Transverse colon (tissue), 4 donors: ENCODE measurements around the gene DNAAF5. TPM values are rescaled to one million over a fixed set of nuclear protein-coding genes. Genes with fewer than 3 reads are reported as not detected.
A peak's percentile ranks its signal among the peaks of the same experiment; 100 is the strongest.

ENCODE experiments used
- DNase-seq: peaks from one replicate; pipeline ENCODE4 v3.0.0-alpha.2; 2019
- H3K27ac ChIP-seq, 4 donors: fragments of 200-600 bp; sonication (generic); 2 replicates each; pipeline ENCODE4 v1.5.1; 2016 to 2018; ENCODE audit warnings: inconsistent platforms in 4 of 4
- H3K27me3 ChIP-seq: fragments of 200-600 bp; sonication (generic); 2 replicates; pipeline ENCODE4 v1.5.1; 2017; ENCODE audit warnings: inconsistent platforms
- H3K36me3 ChIP-seq, 4 donors: fragments of 200-600 bp; sonication (generic); 2 replicates each; pipeline ENCODE4 v1.5.1; 2017 to 2019; ENCODE audit warnings: inconsistent platforms in 4 of 4
- H3K4me1 ChIP-seq, 4 donors: fragments of 200-600 bp; sonication (generic); 2 replicates each; pipeline ENCODE4 v1.5.1; 2017 to 2020; ENCODE audit warnings: inconsistent platforms in 4 of 4
- H3K4me3 ChIP-seq, 4 donors: fragments of 200-600 bp; sonication (generic); 1 replicate in 1 of 4; 2 replicates in 3 of 4; pipeline versions ENCODE4 v1.5.1 to v1.6.1; 2017 to 2019; ENCODE audit warnings: inconsistent platforms in 4 of 4
- H3K9me3 ChIP-seq, 2 donors: fragments of 200-600 bp; sonication (generic); 2 replicates each; pipeline ENCODE4 v1.5.1; 2017 to 2019; ENCODE audit warnings: inconsistent platforms in 2 of 2
- CTCF ChIP-seq, 5 experiments: fragments of 200-600 bp in 3 of 5; fragments of 450-650 bp in 2 of 5; sonication (generic) in 3 of 5; IDR thresholded peaks; 1 replicate in 2 of 5; 2 replicates in 3 of 5; pipeline ENCODE4 v1.5.1; 2016 to 2017; ENCODE audit warnings: antibody characterized with exemption in 5 of 5, inconsistent platforms in 3 of 5, mild to moderate bottlenecking in 2 of 5, moderate library complexity in 1 of 5
- EP300 ChIP-seq: sonication (generic); formaldehyde crosslinking; IDR thresholded peaks from one replicate; pipeline ENCODE4 v1.6.1; 2017; ENCODE audit warnings: antibody characterized with exemption, low read depth
- POLR2A ChIP-seq: fragments of 450-650 bp; IDR thresholded peaks from one replicate; pipeline ENCODE4 v1.6.1; 2016; ENCODE audit warnings: antibody characterized with exemption, mild to moderate bottlenecking, moderate library complexity
- POLR2AphosphoS5 ChIP-seq, 3 donors: sonication (generic); formaldehyde crosslinking; IDR thresholded peaks; one replicate each; pipeline ENCODE4 v1.6.1; 2016; ENCODE audit warnings: antibody characterized with exemption in 3 of 3
- WGBS, 2 donors: methylation state at CpG; one replicate each; pipeline ENCODE4 v1.1.5; 2018; ENCODE audit warnings: low coverage in 1 of 2; 5-methylcytosine and 5-hydroxymethylcytosine counted together
- in situ Hi-C, 4 donors: fragments of 200-750 bp; cut with MboI; loops; one replicate each; pipeline versions ENCODE4 v1.15.0 to v1.15.1; 2017; ENCODE audit warnings: low sequenced_read_pairs in 3 of 4, low pct_ligation_motif_present in 1 of 4, low pct_unique_long_range_greater_than_20kb in 1 of 4
- intact Hi-C: fragments of 100-400 bp; cut with DNase I; formaldehyde crosslinking; loops from one replicate; pipeline ENCODE4 v1.15.1; 2023; ENCODE audit warnings: low total_unique reads
- total RNA-seq, 4 donors: library from RNA; depleted of rRNA; stranded (reverse); fragments of >200 nt; gene quantifications; one replicate each; pipeline ENCODE4 v1.1.0, GENCODE V29; 2016

Gene DNAAF5
- total RNA-seq, 4 donors from 2014 or later, result 20.5 to 97.3 (median 34.6) TPM

DNA sequence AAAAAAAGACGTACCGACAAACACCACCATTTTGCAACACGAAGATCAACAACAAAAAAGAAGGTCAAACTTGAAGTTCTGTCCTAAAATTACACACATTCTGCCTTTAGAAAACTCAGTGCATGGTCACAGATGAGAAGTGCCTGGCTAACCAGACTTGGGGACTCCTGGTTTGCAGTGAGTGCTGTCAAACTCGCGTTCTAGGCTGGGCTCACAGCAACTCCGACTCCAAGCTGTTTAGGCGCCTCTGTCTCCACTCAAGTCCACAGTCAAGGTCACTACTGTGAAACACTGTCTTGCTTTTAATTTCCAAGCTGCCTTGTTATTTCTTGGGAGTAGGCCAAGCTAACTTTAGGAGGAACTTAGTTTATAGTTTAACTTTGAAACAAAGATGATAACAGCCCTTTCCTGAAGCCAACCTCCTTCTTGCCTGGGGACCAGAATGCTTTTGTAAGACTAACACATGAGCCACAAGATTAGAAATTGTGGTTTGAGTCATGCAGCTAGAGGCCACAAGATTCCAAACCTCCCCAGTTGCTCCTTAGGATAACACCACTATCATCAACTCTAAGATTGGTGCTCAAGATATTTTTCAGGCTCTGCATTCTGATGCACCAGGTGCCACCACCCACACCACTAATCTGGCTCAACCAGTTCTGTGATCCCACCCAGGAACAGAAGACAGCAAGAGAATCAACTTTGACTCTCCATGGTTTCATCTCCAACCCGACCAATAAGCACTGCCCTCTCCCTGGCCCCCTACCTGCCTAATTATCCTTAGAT lies 1.1 kb upstream of the DNAAF5 start:
- intact Hi-C loops (loop anchor here (1.0 to 10.0 kb wide), 2 partner anchors 57 to 211 kb away; partner anchors contain the start of gene PDGFA), in situ Hi-C loops (no loop called here)
- H3K27me3 ChIP-seq, result no peaks in the 10 kb centered on the region
- no peaks in the 10 kb centered on the region for H3K9me3 ChIP-seq
- 86 to 91% methylated on average over 8 of the region's 8 CpGs for WGBS, 2 donors
- TF ChIP-seq CTCF (IDR thresholded peaks at IDR 0.05) (no peak), POLR2AphosphoS5 (IDR thresholded peaks at IDR 0.05) (no peak), EP300 (no peak), POLR2A (no peak)
- no peak overlapping the region for H3K4me3 ChIP-seq
- peaks cover 0 to 3% (median 0%) of the 10 kb centered on the region in 4 donors for H3K36me3 ChIP-seq
- no peak overlapping the region for H3K27ac ChIP-seq
- DNase-seq, result no peak
- peaks cover 0 to 27% (median 15%) of the 10 kb centered on the region in 4 donors for H3K4me1 ChIP-seq

DNA sequence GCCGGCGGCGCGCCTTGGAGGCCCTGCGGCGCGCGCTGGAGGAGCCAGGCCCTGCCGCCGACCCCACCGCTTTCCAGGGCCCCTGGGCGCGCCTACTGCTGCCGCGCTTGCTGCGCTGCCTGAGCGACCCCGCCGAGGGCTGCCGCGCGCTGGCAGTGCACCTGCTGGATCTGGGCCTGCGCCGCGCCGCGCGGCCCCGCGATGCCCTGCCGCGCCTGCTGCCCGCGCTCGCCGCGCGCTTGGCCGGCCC lies 280 bp downstream of the DNAAF5 start:
- Histone ChIP-seq H3K4me1 (peaks cover 0 to 35% (median 17%) of the 10 kb centered on the region in 4 donors), H3K36me3 (peaks cover 0 to 5% (median 0%) of the 10 kb centered on the region in 4 donors), H3K9me3 (no peaks in the 10 kb centered on the region), H3K27me3 (no peaks in the 10 kb centered on the region), H3K4me3 (peak overlapping the region; percentile 74 to 99 (median 91)), H3K27ac (peak overlapping the region; percentile 70 to 89 (median 80))
- DNase-seq, result no peak
- intact Hi-C loops, result loop anchor here (1.0 to 10.0 kb wide), 2 partner anchors 58 to 212 kb away; partner anchors contain the start of gene PDGFA
- TF ChIP-seq POLR2AphosphoS5 (IDR thresholded peaks at IDR 0.05) (no peak), CTCF (IDR thresholded peaks at IDR 0.05) (no peak), POLR2A (no peak), EP300 (no peak)
- in situ Hi-C loops, result no loop called here
- 0% methylated on average over 9 of the region's 39 CpGs; no CpG with 5 or more reads in 1 of the 2 donors for WGBS, 2 donors

DNA sequence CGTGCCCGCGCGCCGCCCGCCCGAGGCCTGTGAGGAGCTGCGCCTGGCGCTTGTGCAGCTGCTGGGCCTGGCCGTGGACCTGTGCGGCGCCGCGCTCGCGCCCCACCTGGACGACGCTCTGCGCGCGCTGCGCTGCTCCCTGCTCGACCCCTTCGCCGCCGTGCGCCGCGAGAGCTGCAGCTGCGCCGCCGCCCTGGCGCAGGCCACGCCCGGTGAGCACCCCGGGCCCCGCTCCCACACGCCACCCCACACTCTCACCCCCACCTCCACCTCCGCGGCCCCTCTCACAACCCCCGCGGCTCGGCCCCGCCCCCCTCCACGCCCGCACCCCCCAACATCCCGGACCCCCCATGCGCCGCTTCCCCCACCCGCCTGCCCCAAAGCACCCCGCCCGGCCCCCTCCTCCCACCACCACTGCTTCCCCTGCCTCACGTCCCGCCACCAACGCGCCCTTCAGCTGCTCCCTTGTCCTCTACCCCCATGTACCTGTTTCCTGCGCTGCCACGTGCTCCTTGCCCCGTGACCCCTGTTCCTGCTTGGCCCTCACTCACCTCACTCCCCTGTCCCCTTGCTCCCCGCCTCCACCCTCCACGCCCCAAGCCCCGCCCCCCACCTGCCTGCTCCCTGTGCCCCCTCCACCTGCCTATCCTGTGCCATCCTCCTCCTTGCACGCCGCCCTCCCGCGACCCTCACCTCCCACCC lies 756 bp downstream of the DNAAF5 start, which contains the start of gene PRKAR1B:
PRKAR1B (minus strand) TSS at position 178 of the 702 bp plus-strand sequence. CDS start 15,776 bp downstream, outside the sequence.
- peak; percentile 61 for DNase-seq
- no peak for TF ChIP-seq POLR2AphosphoS5 (IDR thresholded peaks at IDR 0.05)
- no peak for TF ChIP-seq EP300
- TF ChIP-seq CTCF (IDR thresholded peaks at IDR 0.05), result no peak
- TF ChIP-seq POLR2A, result no peak
- peak within 1 kb of the TSS; percentile 70 to 89 (median 80) for H3K27ac ChIP-seq
- intact Hi-C loops (loop anchor here (10.0 kb wide), 1 partner anchor 212 kb away; the partner anchor contains the start of gene PDGFA), in situ Hi-C loops (no loop called here)
- peak within 1 kb of the TSS; percentile 74 to 99 (median 91) for H3K4me3 ChIP-seq
- WGBS, 2 donors, result 0% methylated on average over 2 to 11 of the region's 66 CpGs
- H3K9me3 ChIP-seq, result no peaks in the 10 kb centered on the region
- no peaks in the 10 kb centered on the region for H3K27me3 ChIP-seq
- H3K4me1 ChIP-seq, result peaks cover 0 to 40% (median 22%) of the 10 kb centered on the region in 4 donors
- H3K36me3 ChIP-seq, result peaks cover 0 to 5% (median 0%) of the 10 kb centered on the region in 4 donors

DNA sequence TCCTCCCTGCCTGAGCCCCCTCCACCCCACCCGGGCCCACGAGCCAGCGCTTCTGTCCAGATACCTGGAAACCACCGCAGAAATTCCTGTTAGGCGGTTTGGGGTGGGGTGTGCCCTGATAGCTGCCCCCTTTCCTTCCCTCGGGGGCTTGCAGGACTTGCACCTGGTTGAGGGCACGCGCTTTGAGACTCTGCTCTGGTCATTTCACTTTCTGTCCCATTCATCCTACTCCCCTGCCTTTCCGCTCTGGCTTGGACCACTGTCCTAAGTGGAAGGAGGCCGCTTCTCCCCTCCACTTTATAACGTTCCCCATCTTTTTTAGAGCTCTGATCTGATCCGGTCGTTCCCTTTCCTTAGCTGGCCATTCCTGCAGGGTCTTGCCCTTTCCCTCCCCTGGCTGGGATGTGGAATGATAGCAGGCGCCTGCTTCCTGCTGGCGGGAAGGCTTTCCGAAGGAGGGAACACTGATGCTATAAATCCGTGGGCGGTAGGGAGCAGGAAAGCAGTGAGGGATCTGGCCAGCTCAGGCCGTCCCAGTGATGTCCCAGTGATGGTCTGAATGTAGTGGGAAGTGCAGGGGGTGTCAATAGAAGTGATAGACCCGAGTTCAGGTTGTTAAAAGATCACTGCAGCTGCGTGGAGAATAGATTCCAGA lies 1.4 kb downstream of the DNAAF5 start:
- WGBS, 2 donors, result 15 to 27% methylated on average over 6 to 21 of the region's 21 CpGs
- peak overlapping the region in 3 of 4 donors; percentile 83 to 99 (median 99) for H3K4me3 ChIP-seq

More for the DNA sequence above, 1.4 kb downstream of the DNAAF5 start:
- intact Hi-C loops, result loop anchor here (10.0 kb wide), 1 partner anchor 213 kb away; the partner anchor contains the start of gene PDGFA
- H3K27me3 ChIP-seq, result no peaks in the 10 kb centered on the region
- H3K4me1 ChIP-seq, result peaks cover 0 to 46% (median 27%) of the 10 kb centered on the region in 4 donors
- DNase-seq, result no peak
- TF ChIP-seq CTCF (IDR thresholded peaks at IDR 0.05), result no peak
- peak overlapping the region; percentile 70 to 89 (median 80) for H3K27ac ChIP-seq
- in situ Hi-C loops, result no loop called here
- H3K9me3 ChIP-seq, result no peaks in the 10 kb centered on the region
- peaks cover 0 to 5% (median 0%) of the 10 kb centered on the region in 4 donors for H3K36me3 ChIP-seq
